ENCODE data around the gene TMEM141.

TMEM141 gene

GRCh38 chr9:136774416-136775045 lies 16.6 kb upstream of the TMEM141 start:
- no peak overlapping the region for H3K4me3 ChIP-seq (replicated peaks in 1 of 2; ENCODE audit: low read depth in 2 of 2, low read length in 2 of 2)
- no peak for DNase-seq (ENCODE audit: low read depth in 2 of 2)
- no peak for TF ChIP-seq CTCF (IDR thresholded peaks at IDR 0.05; ENCODE audit: low read depth, low read length)

GRCh38 chr9:136775191-136775590 lies 16.0 kb upstream of the TMEM141 start:
- no peak for DNase-seq (ENCODE audit: low read depth in 2 of 2)
- TF ChIP-seq CTCF (IDR thresholded peaks at IDR 0.05; ENCODE audit: low read depth, low read length), result no peak
- no peak overlapping the region for H3K4me3 ChIP-seq (replicated peaks in 1 of 2; ENCODE audit: low read depth in 2 of 2, low read length in 2 of 2)

GRCh38 chr9:136776947-136777346 lies 14.2 kb upstream of the TMEM141 start:
- no peak for TF ChIP-seq CTCF (IDR thresholded peaks at IDR 0.05; ENCODE audit: low read depth, low read length)
- H3K4me3 ChIP-seq (replicated peaks in 1 of 2; ENCODE audit: low read depth in 2 of 2, low read length in 2 of 2), result no peak overlapping the region
- no peak for DNase-seq (ENCODE audit: low read depth in 2 of 2)

- no peak overlapping the region for H3K4me3 ChIP-seq (replicated peaks in 1 of 2; ENCODE audit: low read depth in 2 of 2, low read length in 2 of 2)
- TF ChIP-seq CTCF (IDR thresholded peaks at IDR 0.05; ENCODE audit: low read depth, low read length), result no peak
- DNase-seq (ENCODE audit: low read depth in 2 of 2), result no peak
Measured at GRCh38 chr9:136777359-136777758, 13.8 kb upstream of the TMEM141 start.

- TF ChIP-seq CTCF (IDR thresholded peaks at IDR 0.05; ENCODE audit: low read depth, low read length), result no peak
- DNase-seq (ENCODE audit: low read depth in 2 of 2), result no peak
- H3K4me3 ChIP-seq (replicated peaks in 1 of 2; ENCODE audit: low read depth in 2 of 2, low read length in 2 of 2), result no peak overlapping the region
Measured at GRCh38 chr9:136779808-136780207, 11.3 kb upstream of the TMEM141 start.

- DNase-seq (ENCODE audit: low read depth in 2 of 2), result no peak
- no peak for TF ChIP-seq CTCF (IDR thresholded peaks at IDR 0.05; ENCODE audit: low read depth, low read length)
- no peak overlapping the region for H3K4me3 ChIP-seq (replicated peaks in 1 of 2; ENCODE audit: low read depth in 2 of 2, low read length in 2 of 2)
Measured at GRCh38 chr9:136782452-136782851, 8.7 kb upstream of the TMEM141 start.

Measured in cardiac fibroblast (primary cell).